H9 (cell line): ENCODE measurements around the gene CD46. TPM values are rescaled to one million over a fixed set of nuclear protein-coding genes. Genes with fewer than 3 reads are reported as not detected.

Experiments used
- DNase-seq: peaks from one replicate; pipeline ENCODE4 v3.0.0-alpha.2; 2017
- H2AFZ ChIP-seq: one replicate; pipeline ENCODE4 v1.6.1; 2013; ENCODE audit warnings: mild to moderate bottlenecking, low read length, control low read depth, moderate library complexity
- H2AK5ac ChIP-seq: 2 replicates; pipeline ENCODE4 v1.6.1; 2013; ENCODE audit warnings: low read length, control low read depth, mixed read lengths; ENCODE audit not compliant: insufficient read length
- H2BK120ac ChIP-seq: one replicate; pipeline ENCODE4 v1.6.1; 2013; ENCODE audit warnings: low read depth, mild to moderate bottlenecking, low read length, control low read depth, inconsistent platforms; ENCODE audit not compliant: poor library complexity, severe bottlenecking
- H2BK12ac ChIP-seq: 2 replicates; pipeline ENCODE4 v1.6.1; 2013; ENCODE audit warnings: low read length, control low read depth, mixed read lengths, low read depth; ENCODE audit not compliant: insufficient read length
- H2BK15ac ChIP-seq: 2 replicates; pipeline ENCODE4 v1.6.1; 2013; ENCODE audit warnings: low read depth, low read length, control low read depth
- H2BK20ac ChIP-seq: one replicate; pipeline ENCODE4 v1.6.1; 2013; ENCODE audit warnings: low read depth, mild to moderate bottlenecking, low read length, control low read depth, inconsistent platforms; ENCODE audit not compliant: poor library complexity, severe bottlenecking
- H2BK5ac ChIP-seq: 2 replicates; pipeline ENCODE4 v1.6.1; 2013; ENCODE audit warnings: low read length, control low read depth, mixed read lengths; ENCODE audit not compliant: insufficient read length
- H3K14ac ChIP-seq: 2 replicates; pipeline ENCODE4 v1.6.1; 2013; ENCODE audit warnings: low read length, control low read depth; ENCODE audit not compliant: insufficient read depth
- H3K18ac ChIP-seq: 2 replicates; pipeline ENCODE4 v1.6.1; 2013; ENCODE audit warnings: low read depth, mild to moderate bottlenecking, mixed read lengths, low read length, control low read depth; ENCODE audit not compliant: insufficient read length
- H3K23ac ChIP-seq: 2 replicates; pipeline ENCODE4 v1.6.1; 2013; ENCODE audit warnings: low read length, control low read depth, mixed read lengths, low read depth; ENCODE audit not compliant: insufficient read length
- H3K23me2 ChIP-seq: 2 replicates; pipeline ENCODE4 v1.6.1; 2013; ENCODE audit warnings: low read depth, mild to moderate bottlenecking, mixed read lengths, low read length, control low read depth; ENCODE audit not compliant: insufficient read length, poor library complexity, severe bottlenecking
- H3K27ac ChIP-seq: 2 replicates; pipeline ENCODE4 v1.5.1; 2013; ENCODE audit warnings: low read length, control low read depth, mixed read lengths, low read depth; ENCODE audit not compliant: insufficient read length
- H3K27me3 ChIP-seq: 2 replicates; pipeline ENCODE4 v1.6.1; 2013; ENCODE audit warnings: low read length, control low read depth, inconsistent platforms; ENCODE audit not compliant: insufficient read depth
- H3K4ac ChIP-seq: 2 replicates; pipeline ENCODE4 v1.6.1; 2013; ENCODE audit warnings: low read depth, mild to moderate bottlenecking, control low read depth, inconsistent platforms, low read length, moderate library complexity
- H3K4me1 ChIP-seq: 2 replicates; pipeline ENCODE4 v1.6.1; 2013; ENCODE audit warnings: low read length, control low read depth, inconsistent platforms; ENCODE audit not compliant: insufficient read depth
- H3K4me2 ChIP-seq: 2 replicates; pipeline ENCODE4 v1.6.1; 2013; ENCODE audit warnings: low read length, control low read depth, mixed read lengths; ENCODE audit not compliant: insufficient read length, insufficient read depth
- H3K56ac ChIP-seq: 2 replicates; pipeline ENCODE4 v1.6.1; 2013; ENCODE audit warnings: low read depth, mild to moderate bottlenecking, mixed read lengths, low read length, control low read depth; ENCODE audit not compliant: insufficient read length
- H3K79me1 ChIP-seq: 2 replicates; pipeline ENCODE4 v1.6.1; 2013; ENCODE audit warnings: low read depth, mild to moderate bottlenecking, moderate library complexity, low read length, control low read depth, inconsistent platforms; ENCODE audit not compliant: insufficient read depth, poor library complexity, severe bottlenecking
- H3K79me2 ChIP-seq: 2 replicates; pipeline ENCODE4 v1.6.1; 2013; ENCODE audit warnings: low read length, control low read depth, inconsistent platforms; ENCODE audit not compliant: insufficient read depth
- H3K9ac ChIP-seq: 2 replicates; pipeline ENCODE4 v1.6.1; 2013; ENCODE audit warnings: low read length, control low read depth, mixed read lengths; ENCODE audit not compliant: insufficient read length; ENCODE audit errors: extremely low read depth
- H3K9me3 ChIP-seq: one replicate; pipeline ENCODE4 v1.6.1; 2013; ENCODE audit warnings: low read depth, low read length, inconsistent platforms; ENCODE audit not compliant: control insufficient read depth
- H3T11ph ChIP-seq: one replicate; pipeline ENCODE4 v1.6.1; 2013; ENCODE audit warnings: mild to moderate bottlenecking, low read length, control low read depth, inconsistent platforms
- H4K20me1 ChIP-seq: one replicate; pipeline ENCODE4 v1.6.1; 2013; ENCODE audit not compliant: control insufficient read depth, insufficient read length, insufficient read depth
- H4K5ac ChIP-seq: 2 replicates; pipeline ENCODE4 v1.6.1; 2013; ENCODE audit warnings: low read depth, mild to moderate bottlenecking, mixed read lengths, low read length, control low read depth; ENCODE audit not compliant: insufficient read length
- H4K8ac ChIP-seq: replicated peaks from 2 replicates; pipeline ENCODE4 v1.6.1; 2013; ENCODE audit warnings: low read length, control low read depth, mixed read lengths, low read depth; ENCODE audit not compliant: insufficient read length
- H4K91ac ChIP-seq: 2 replicates; pipeline ENCODE4 v1.6.1; 2013; ENCODE audit warnings: low read depth, mild to moderate bottlenecking, moderate library complexity, mixed read lengths, low read length, control low read depth; ENCODE audit not compliant: insufficient read length
- H3K27ac Mint-ChIP-seq, 3 experiments: 2 replicates in 2 of 3; 3 replicates in 1 of 3; pipeline ENCODE4 v1.8.0; 2020 to 2021; ENCODE audit warnings: mixed read lengths in 3 of 3, mild to moderate bottlenecking in 1 of 3, moderate library complexity in 1 of 3
- H3K27me3 Mint-ChIP-seq: 2 replicates; pipeline ENCODE4 v1.8.0; 2021; ENCODE audit warnings: low read depth, mild to moderate bottlenecking, moderate library complexity, mixed read lengths
- H3K36me3 Mint-ChIP-seq, 3 experiments: 2 replicates in 2 of 3; 3 replicates in 1 of 3; pipeline ENCODE4 v1.8.0; 2020 to 2021; ENCODE audit warnings: low read depth in 3 of 3, mixed read lengths in 3 of 3; ENCODE audit not compliant: insufficient read depth in 1 of 3
- H3K4me1 Mint-ChIP-seq, 2 experiments: 2 replicates each; pipeline ENCODE4 v1.8.0; 2020; ENCODE audit warnings: mixed read lengths in 2 of 2
- H3K4me3 Mint-ChIP-seq, 2 experiments: 2 replicates in 1 of 2; 3 replicates in 1 of 2; pipeline ENCODE4 v1.8.0; 2020 to 2021; ENCODE audit warnings: mild to moderate bottlenecking in 2 of 2, mixed read lengths in 2 of 2, moderate library complexity in 1 of 2
- H3K9me3 Mint-ChIP-seq, 2 experiments: 2 replicates in 1 of 2; 3 replicates in 1 of 2; pipeline ENCODE4 v1.8.0; 2020; ENCODE audit warnings: mild to moderate bottlenecking in 2 of 2, mixed read lengths in 2 of 2, moderate library complexity in 1 of 2
- CTCF ChIP-seq: fragments of 200-600 bp; sonication (generic); conservative IDR thresholded peaks from 3 replicates; pipeline ENCODE4 v1.8.0; 2021; ENCODE audit warnings: antibody characterized with exemption, mild to moderate bottlenecking
- WGBS: extraction: QIAGEN DNeasy Blood & Tissue Kit; methylation state at CpG from one replicate; pipeline ENCODE4 v1.1.7; 2013; ENCODE audit warnings: missing lambda C conversion rate, low lambda C conversion rate, mixed read lengths; ENCODE audit not compliant: insufficient read length; ENCODE audit errors: extremely low coverage; 5-methylcytosine and 5-hydroxymethylcytosine counted together
- total RNA-seq: library from RNA; stranded (reverse); gene quantifications from 2 replicates; pipeline ENCODE4 v1.2.1, GENCODE V29; 2021

Gene CD46
- total RNA-seq, 1 experiment from 2014 or later = 89.2 TPM

GRCh38 chr1:207740207-207740606 lies 11.6 kb upstream of the CD46 start:
- no CpG with 5 or more reads among the region's 2 CpGs for WGBS
- Mint-ChIP-seq H3K36me3 (peaks cover 0 to 19% (median 17%) of the 10 kb centered on the region in 3 experiments; a peak in 5 of 7 replicates), H3K4me1 (peaks cover 9 to 10% of the 10 kb centered on the region in 2 experiments), H3K27ac (no peak overlapping the region), H3K27me3 (no peaks in the 10 kb centered on the region), H3K9me3 (peaks cover 7 to 15% of the 10 kb centered on the region in 2 experiments; a peak in 4 of 5 replicates), H3K4me3 (no peak overlapping the region)
- H3T11ph ChIP-seq = no peak overlapping the region
- no peaks in the 10 kb centered on the region for H3K23me2 ChIP-seq
- H3K79me2 ChIP-seq = no peaks in the 10 kb centered on the region
- H2BK12ac ChIP-seq = no peak overlapping the region
- H3K4me1 ChIP-seq = no peaks in the 10 kb centered on the region
- no peaks in the 10 kb centered on the region for H4K20me1 ChIP-seq
- no peak overlapping the region for H3K4ac ChIP-seq
- H3K27me3 ChIP-seq = no peaks in the 10 kb centered on the region
- H3K23ac ChIP-seq = no peak overlapping the region
- H3K14ac ChIP-seq = no peak overlapping the region
- no peaks in the 10 kb centered on the region for H3K9me3 ChIP-seq
- DNase-seq = no peak
- H3K9ac ChIP-seq = no peak overlapping the region
- H3K56ac ChIP-seq = no peak overlapping the region
- H3K4me2 ChIP-seq = no peak overlapping the region
- no peak overlapping the region for H2BK15ac ChIP-seq
- no peak overlapping the region for H2BK20ac ChIP-seq
- H4K91ac ChIP-seq = no peak overlapping the region
- no peak overlapping the region for H2BK120ac ChIP-seq
- H4K5ac ChIP-seq = no peak overlapping the region
- no peak overlapping the region for H2AFZ ChIP-seq
- H3K18ac ChIP-seq = no peak overlapping the region
- no peak overlapping the region for H3K27ac ChIP-seq
- no peak overlapping the region for H4K8ac ChIP-seq
- TF ChIP-seq CTCF = no peak
- no peaks in the 10 kb centered on the region for H3K79me1 ChIP-seq
- H2AK5ac ChIP-seq = no peak overlapping the region
- no peak overlapping the region for H2BK5ac ChIP-seq
